ENCODE data around the gene ZFR2.
A peak's percentile ranks its signal among the peaks of the same experiment; 100 is the strongest.
"Not testable (repeated sequence)": the region's sequence is repeated elsewhere in the genome, so short reads cannot be mapped to it uniquely, and the experiment has no call there.

The ZFR2 gene

DNA sequence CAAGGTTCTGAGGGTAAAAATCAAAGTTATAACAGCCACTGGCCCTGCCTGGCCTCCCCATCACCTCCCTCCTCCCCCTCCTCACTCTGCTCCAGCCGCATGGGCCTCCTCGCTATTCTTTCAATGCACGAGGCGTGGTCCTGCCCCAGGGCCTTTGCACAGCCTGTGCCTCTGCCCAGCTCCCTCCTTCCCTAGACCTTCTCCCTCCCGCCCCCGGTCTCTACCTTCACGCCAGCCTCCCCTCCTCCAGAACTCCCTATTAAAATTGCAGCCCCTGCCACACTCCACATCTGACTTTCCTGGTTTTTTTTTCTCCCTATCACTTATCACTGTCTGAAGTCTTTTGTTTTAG, 100.1 kb downstream of the ZFR2 start:
- no peak for DNase-seq

DNA sequence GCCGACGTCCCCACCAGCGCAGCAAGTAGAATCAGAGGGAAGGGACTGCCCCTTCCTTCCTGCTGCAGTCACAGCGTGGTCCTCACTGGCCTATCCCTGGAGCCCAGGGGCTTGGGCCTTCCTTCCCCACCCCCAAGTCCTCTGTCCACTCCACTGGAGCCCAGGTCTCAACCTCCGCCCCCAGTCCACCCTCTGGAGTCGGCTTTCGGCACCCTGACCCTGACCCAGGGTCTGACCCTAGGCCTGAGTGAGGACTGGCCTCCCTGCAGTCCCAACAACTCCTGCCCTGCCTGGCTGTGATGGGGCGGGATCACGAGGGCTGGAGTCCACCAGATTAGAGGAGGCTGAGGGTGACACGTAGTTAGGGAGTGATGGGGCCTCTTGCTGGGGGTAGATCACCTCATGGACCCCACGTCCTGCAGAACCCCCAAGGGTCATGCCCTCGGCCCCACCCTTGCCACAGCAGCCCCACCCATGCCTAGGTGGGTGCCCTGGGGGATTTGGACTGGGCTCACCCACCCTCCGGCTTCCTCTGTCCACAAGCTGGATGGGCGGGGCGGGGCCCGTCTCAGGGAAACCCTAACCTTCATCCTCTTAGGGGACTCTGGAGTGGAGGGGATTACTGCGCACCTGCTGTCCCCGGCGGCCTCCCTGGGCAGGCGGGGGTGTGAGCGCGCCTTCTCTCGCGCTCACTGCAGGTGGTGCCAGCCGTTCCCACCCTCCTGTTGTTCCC, 100.7 kb downstream of the ZFR2 start:
- no peak for DNase-seq

DNA sequence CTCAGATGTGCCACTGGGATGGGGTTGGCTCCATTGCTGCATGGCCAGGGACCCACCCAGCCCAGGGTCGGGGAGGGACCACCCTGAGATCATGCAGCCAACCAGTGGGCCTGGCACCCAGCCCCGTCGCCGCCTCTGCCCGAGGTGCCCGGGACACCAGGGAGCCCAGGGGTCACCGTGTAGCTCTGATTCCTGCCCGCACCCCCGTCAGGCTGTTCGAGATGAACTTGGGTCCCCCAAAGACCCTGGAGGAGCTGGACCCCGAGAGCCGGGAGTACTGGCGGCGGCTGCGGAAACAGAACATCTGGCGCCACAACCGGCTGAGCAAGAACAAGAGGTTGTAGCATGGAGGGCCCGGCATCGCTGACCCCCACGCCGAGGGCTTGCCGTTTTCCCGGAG, 101.8 kb downstream of the ZFR2 start:
- DNase-seq: no peak

DNA sequence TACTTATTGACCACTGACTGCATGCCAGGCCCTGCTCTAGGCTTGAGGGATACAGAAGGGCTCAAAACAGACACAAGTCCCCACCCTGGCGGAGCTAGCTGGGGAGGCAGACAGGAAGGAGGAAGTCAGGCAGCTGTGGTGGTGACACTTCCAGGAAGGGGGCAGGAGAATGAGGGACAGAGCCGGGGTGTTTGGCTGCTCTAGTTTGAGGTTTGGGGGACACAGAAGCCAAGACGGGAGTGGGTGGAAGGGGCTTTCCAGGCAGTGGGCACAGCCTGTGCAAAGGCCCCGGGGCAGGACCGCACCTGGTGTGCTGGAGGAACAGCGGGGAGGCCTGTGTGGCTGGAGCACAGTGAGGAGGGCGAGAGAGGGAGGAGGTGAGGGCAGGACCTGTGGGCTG, 102.3 kb downstream of the ZFR2 start:
- peak in 1 of 2 experiments; percentile 14 for DNase-seq

DNA sequence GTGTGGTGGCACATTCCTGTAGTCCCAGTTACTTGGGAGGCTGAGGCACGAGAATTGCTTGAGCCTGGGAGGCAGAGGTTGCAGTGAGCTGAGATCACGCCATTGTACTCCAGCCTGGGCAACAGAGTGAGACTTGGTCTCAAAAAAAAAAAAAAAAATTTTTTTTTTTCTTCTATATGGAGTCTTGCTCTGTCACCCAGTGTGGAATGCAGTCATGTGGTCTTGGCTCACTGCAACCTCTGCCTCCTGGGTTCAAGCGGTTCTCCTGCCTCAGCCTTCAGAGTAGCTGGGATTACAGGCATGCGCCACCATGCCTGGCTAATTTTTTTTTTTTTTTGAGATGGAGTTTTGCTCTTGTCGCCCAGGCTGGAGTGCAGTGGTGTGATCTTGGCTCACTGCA, 103.1 kb downstream of the ZFR2 start:
- not testable (repeated sequence) for DNase-seq

DNA sequence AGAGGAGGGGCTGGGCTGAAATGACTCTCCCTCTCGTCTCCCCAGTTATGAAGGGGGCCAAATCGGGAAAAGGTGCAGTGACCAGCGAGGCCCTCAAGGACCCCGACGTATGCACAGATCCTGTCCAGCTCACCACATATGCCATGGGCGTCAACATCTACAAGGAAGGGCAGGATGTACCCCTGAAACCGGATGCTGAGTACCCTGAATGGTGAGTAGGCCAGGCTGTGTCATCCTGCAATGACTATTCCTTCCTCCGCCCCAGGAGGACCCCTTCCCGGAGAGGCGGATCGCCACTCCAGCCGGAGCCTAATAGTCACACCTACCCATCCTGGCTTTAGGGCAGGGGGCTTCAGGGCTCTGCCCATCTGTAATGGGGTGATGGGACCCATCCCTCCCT, 103.7 kb downstream of the ZFR2 start:
- DNase-seq: no peak

DNA sequence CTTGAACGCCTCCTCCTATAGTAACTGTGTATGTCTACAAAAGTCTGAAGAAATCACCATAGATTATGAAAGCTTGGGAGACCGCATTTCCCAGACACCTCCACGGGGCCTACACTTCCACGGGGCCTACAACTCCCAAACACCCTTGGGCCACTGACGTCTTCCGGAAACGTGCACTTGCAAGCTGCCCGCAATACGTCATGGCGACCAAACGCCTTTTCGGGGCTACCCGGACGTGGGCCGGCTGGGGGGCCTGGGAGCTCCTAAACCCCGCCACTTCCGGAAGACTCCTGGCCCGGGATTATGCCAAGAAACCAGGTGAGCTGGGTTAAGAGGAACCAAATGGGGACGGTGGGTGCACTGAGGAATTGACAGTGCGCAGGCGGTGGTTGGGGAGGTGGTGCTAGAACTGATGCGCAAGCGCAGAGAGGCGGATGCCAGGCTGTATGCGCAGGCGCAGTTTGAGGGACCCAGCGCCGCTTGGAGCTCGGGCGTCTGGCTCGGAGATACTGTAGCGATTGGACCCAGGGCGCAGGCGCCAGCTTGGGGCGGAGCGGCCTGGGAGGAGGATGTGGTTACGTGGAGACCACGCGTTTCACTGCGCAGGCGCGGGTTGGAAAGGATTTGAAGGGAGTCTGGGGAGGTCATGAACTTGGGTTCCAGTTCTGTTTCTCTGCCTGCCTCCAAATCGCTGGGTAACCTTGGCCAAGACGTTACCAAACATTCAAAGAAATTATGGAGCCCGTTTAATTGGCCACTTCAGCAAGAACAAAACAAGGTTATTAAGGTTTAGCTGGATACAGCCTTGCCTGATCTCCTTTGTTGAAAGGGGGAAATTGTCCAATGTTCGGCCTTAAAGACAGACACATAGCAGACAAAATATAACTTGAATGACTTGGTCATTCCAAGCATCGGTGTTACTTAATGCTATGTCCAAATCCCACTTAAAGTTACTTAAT, 106.1 kb downstream of the ZFR2 start, which contains the start of gene MRPL54:
Gene MRPL54, plus strand, starts transcription at position 182 of the 959 bp plus-strand sequence. Its CDS starts 19 bp downstream, at position 201.
- peak; percentile 98 for DNase-seq

DNA sequence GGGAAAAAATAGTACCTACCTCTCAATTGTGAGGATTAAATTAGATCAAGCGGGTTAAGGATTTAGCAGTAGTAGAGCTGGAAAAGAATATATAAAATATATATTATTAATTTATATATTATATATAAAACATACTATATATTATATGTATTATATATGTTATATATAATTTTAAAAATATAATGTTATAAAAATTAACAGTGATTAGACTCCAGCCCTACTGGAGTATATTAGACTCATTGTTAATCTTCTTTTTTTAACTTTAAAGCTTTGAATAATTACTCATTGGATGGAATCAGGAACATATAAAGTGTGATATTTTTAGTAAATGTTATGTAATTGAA, 106.7 kb downstream of the ZFR2 start:
- DNase-seq: no peak

DNA sequence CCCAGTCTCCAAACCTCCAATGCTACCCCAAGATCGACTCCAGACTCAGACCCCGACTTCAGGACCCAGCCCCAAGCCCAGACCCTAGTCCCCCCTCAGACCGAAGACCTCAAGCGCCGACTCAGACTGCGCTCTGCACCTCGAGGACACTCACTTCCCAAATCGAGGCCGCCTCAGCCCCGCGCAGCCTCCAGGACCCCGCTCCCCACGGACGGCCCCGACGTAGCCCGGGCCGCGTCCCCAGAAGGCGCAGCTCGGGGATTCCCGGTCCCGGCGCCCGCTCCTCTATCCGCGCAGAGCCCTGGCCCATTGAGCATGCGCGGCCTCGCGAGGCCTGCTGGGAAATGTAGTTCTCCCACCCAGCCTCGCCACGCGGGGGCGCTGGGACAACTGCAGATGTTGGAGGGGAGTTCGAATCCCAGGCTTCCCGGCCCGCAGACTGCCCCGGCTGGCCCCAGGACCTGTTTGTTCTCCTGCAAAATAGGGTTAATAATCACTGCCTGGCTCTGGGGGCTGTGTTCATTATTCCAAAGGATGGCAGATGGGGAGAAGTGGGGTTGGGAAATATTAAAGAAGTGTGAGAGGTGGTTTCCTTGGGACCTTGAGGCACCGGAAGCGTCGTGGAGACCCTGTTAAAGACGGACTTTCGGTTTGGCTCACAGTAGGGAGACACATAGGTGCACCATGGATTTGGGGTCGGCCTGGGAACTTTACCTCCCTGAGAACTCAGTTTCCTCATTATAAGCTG, 107.3 kb downstream of the ZFR2 start, which contains the start of gene APBA3:
Gene APBA3, minus strand, starts transcription at position 311 of the 748 bp plus-strand sequence. CDS start 1,428 bp downstream, outside the sequence.
- peak; percentile 83 to 84 for DNase-seq

DNA sequence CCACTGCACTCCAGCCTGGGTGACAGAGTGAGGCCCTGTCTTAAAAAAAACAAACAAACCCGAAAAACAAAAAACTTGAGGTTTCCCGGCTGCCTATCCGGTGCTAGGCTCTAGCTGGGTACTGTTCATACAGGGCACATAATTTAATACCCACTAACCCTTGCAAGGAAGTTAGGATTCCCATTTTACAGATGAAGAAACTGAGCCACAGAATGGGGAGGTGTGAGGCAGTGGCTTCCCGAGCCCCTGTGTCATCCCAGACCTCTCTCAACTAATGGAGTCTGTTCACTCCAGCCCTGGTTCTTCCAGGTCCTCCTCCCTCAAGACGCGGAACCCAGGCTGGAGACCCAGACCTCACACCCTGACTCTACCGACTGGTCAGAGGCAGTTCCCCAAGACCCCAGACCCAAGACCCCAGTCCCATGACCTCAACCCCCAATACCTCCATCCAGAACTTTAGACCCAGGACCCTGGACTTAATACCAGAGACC, 107.9 kb downstream of the ZFR2 start:
- DNase-seq: no peak

DNA sequence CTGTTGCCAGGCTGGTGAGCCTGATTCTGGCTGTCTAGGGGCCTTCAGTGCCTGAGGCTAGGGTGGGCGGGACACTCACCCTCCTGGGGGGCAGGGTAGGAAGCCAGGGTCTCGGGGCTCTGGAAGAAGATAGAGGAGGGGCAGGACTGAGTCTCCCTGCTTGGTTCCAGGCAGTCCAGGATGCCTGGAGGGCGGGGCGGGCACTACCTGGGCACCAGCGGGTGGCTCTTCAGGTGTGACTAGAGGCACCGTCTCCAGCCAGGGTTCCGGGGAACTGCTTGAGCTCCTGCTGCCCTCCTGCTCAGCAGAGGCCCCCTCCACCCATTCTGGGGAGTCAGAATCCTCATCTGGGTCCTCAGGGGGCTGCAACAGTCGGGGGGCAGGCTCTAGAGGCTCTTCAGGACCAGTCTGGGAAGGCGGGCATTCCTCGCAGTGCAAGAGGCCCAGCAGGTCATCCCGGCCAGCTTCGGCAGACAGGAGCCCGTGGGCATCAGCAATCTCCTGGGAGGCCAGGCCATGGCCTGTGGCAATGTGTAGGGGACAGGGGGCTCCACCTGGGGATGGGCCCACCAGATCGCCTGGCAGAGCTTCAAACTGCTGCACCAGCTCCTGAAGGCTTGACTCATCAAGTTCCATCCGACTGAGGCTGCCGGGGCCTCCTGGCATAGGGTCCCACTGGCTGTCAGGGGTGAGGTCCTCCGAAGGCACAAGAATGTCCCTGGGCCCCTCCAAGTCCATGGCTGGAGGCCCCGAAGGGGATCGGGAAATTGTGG, 109.2 kb downstream of the ZFR2 start:
- DNase-seq: no peak

DNA sequence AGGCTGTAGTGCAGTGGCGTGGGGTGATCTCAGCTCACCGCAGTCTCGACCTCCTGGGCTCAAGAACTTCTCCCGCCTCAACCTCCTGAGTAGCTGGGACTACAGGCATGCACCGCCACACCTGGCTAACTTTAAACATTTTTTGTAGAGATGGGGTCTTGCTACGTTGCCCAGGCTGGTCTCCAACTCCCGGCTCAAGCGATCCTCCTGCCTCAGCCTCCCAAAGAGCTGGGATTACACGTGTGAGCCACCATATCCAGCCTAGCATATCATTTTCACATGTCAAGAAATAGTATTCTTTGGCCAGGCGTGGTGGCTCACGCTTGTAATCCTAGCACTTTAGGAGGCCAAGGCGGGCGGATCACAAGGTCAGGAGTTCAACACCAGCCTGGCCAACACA, 110.5 kb downstream of the ZFR2 start:
- not testable (repeated sequence) for DNase-seq

DNA sequence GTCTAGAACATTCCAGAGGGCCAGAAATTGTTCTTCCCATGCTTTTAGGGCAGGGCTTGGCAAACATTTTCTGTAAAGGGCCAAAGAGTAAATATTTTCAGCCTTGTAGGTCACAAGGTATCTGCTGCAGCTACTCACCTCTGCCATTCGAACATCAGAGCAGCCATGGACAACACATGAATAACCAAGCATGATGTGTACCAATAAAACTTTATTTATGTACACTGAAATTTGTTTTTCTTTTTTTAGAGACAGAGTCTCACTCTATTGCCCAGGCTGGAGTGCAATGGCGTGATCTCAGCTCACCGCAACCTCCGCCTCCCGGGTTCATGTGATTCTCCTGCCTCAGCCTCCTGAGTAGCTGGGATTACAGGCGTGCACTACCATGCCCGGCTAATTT, 111.1 kb downstream of the ZFR2 start:
- DNase-seq: not testable (repeated sequence)

All from Kasumi-1 (cell line).